ENCODE measurements around the gene NMNAT1.
"Not testable (repeated sequence)": the region's sequence is repeated elsewhere in the genome, so short reads cannot be mapped to it uniquely, and the experiment has no call there.

The NMNAT1 gene

GRCh38 chr1:9920606-9921005, 22.7 kb upstream of the NMNAT1 start:
- DNase-seq (ENCODE audit: low spot score) = no peak

- no peak for DNase-seq (ENCODE audit: low spot score)
These were observed 20.9 kb upstream of the NMNAT1 start for GRCh38 chr1:9922342-9922741.

- DNase-seq (ENCODE audit: low spot score) = no peak
These were observed 16.0 kb upstream of the NMNAT1 start for GRCh38 chr1:9927259-9927658.

GRCh38 chr1:9929431-9930385, 13.6 kb upstream of the NMNAT1 start:
- no peak for DNase-seq (ENCODE audit: low spot score)

- DNase-seq (ENCODE audit: low spot score) = no peak
These were observed 806 bp upstream of the NMNAT1 start for GRCh38 chr1:9942399-9942938.

- DNase-seq (ENCODE audit: low spot score) = no peak
These were observed 3.0 kb downstream of the NMNAT1 start for GRCh38 chr1:9946315-9946714.

- no peak for DNase-seq (ENCODE audit: low spot score)
These were observed 14.5 kb downstream of the NMNAT1 start for GRCh38 chr1:9957726-9958125.

- no peak for DNase-seq (ENCODE audit: low spot score)
These were observed 16.7 kb downstream of the NMNAT1 start for GRCh38 chr1:9960011-9960410.

GRCh38 chr1:9960706-9961562, 17.7 kb downstream of the NMNAT1 start:
- DNase-seq (ENCODE audit: low spot score) = no peak

- no peak for DNase-seq (ENCODE audit: low spot score)
These were observed 41.0 kb downstream of the NMNAT1 start for GRCh38 chr1:9984253-9984652.

GRCh38 chr1:9985001-9985400, 41.7 kb downstream of the NMNAT1 start:
- DNase-seq (ENCODE audit: low spot score) = no peak

GRCh38 chr1:9989773-9990172, 46.5 kb downstream of the NMNAT1 start:
- no peak for DNase-seq (ENCODE audit: low spot score)

- no peak for DNase-seq (ENCODE audit: low spot score)
These were observed 47.7 kb downstream of the NMNAT1 start for GRCh38 chr1:9990944-9991343.

- DNase-seq (ENCODE audit: low spot score) = no peak
These were observed 49.6 kb downstream of the NMNAT1 start for GRCh38 chr1:9992910-9993309.

- no peak for DNase-seq (ENCODE audit: low spot score)
These were observed 50.3 kb downstream of the NMNAT1 start for GRCh38 chr1:9993561-9994075.

GRCh38 chr1:9996624-9997582, 53.6 kb downstream of the NMNAT1 start, which contains the start of gene RBP7:
TSS of gene RBP7 (plus strand) at chr1:9997228. CDS start at chr1:9997259, 31 bp downstream.
- peak; percentile 66 for DNase-seq (ENCODE audit: low spot score)

GRCh38 chr1:10001016-10001665, 57.9 kb downstream of the NMNAT1 start:
- no peak for DNase-seq (ENCODE audit: low spot score)

- DNase-seq (ENCODE audit: low spot score) = not testable (repeated sequence)
These were observed 62.0 kb downstream of the NMNAT1 start for GRCh38 chr1:10005248-10005647.

GRCh38 chr1:10007169-10007568, 63.9 kb downstream of the NMNAT1 start:
- no peak for DNase-seq (ENCODE audit: low spot score)

- DNase-seq (ENCODE audit: low spot score) = no peak
These were observed 70.7 kb downstream of the NMNAT1 start for GRCh38 chr1:10014016-10014415.

- no peak for DNase-seq (ENCODE audit: low spot score)
These were observed 76.3 kb downstream of the NMNAT1 start for GRCh38 chr1:10019561-10019960.
